ENCODE results near the gene FUT2.
"Not testable (repeated sequence)": the region's sequence is repeated elsewhere in the genome, so short reads cannot be mapped to it uniquely, and the experiment has no call there.

Gene FUT2

DNA sequence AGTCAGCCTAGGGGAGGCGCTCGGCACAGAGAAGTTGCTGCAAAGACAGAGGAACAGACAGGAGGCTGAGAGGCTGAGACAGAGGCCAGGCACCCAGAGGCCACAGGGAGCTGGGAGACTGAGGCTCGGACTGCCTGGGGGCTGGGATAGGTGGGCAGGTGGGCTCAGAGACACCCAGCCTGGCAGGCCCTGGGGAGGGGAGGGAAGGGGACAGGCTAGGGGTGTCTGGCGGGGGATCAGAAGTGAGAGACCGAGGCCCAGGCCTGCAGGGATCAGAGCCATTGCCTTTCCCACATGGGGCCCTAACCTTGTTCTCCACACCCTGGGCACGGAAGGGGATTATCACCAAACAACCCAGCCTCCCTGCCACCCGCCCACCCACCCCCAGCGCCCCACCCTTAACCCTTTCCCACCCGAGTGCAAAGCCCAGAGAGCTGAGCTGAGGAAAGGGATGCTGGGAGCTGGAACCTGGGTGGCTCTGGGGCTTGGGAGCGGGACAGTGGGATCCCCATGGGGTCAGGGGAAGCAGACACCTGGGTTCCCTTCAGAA lies 24.2 kb upstream of the FUT2 start:
- DNase-seq = no peak

DNA sequence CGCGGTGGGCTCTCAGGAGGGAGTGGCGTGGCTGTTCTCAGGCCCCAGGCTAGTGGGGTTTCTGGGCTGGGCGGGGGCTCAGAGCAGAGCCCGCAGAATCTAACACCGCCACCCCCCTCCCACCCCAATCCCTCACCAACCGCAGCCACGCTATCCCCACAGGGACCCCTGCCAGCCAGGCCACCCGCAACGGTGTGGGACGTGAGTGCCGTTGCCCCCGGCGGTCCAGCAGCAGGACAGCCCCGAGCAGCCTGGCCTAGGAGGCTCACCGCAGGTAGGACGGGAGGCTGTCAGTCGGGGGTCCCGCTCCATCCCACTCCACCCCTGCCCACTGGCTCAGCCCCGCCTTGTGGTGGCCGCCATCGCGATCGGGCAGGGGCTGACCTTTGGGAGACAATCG lies 22.8 kb upstream of the FUT2 start, which contains the start of gene NTN5:
TSS of gene NTN5 (minus strand) at position 24 of the 400 bp plus-strand sequence. CDS start 2,031 bp downstream, outside the sequence.
- DNase-seq = no peak

DNA sequence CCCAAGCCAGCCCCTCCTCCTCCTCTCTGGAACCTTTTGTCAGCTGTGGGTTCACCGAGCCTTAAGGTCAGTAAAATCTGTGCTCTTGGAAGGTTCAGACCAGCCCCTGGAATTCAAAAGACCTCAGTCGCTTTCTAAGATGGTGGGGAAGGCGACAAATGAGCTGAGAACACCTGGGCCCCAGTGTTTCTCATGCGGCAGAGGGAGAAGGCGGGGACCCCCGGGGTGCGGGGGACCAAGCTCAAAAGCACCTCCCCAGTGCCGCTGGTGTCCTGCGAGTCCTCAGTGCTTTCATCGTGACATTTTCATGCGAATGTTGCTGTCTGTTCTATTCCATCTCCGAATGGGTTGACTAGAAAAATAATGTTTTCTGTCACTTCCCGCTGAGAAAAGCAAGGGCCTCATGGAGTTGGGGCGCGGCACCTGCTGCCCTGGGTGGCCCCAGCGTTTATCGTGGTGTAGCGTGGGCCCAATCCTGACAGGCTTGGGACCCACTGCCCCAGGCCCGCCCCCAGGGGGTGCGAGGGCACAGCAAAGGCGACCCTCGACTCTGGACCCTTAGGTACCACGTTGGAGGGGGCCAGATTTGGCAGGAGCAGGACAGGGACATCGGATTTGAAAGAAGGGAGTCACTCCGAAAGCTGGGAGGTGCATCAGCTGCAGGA lies 22.2 kb upstream of the FUT2 start:
- no peak for DNase-seq

DNA sequence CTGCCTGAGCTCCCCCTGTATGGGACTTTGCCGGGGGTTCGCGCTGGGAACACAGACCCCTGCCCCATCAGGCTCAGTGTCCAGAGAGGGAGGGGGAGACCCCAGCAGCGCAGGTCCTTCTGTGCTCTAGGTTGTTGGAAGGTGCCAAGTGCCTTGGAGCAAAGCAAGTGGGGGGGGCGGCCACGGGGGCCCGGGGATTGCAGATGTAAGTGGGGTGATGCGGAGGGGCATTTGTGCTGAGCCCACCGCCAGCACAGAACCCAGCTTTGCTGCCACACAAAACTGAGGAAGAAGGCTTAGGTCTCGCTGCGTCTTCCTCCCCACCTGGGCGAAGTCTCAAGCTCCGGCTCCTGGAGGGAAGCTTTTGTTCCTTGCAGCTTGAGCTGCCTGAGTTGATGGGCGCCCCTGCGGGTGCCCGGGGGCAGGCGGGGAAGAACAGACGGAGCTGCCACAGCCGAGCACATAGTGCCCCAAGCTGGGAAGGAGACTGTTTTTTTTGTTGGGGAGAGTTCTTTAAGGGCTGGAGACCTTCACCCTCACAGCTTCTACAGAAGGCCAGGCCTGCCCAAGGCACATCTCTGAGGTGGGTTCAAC lies 21.5 kb upstream of the FUT2 start:
- no peak for DNase-seq

DNA sequence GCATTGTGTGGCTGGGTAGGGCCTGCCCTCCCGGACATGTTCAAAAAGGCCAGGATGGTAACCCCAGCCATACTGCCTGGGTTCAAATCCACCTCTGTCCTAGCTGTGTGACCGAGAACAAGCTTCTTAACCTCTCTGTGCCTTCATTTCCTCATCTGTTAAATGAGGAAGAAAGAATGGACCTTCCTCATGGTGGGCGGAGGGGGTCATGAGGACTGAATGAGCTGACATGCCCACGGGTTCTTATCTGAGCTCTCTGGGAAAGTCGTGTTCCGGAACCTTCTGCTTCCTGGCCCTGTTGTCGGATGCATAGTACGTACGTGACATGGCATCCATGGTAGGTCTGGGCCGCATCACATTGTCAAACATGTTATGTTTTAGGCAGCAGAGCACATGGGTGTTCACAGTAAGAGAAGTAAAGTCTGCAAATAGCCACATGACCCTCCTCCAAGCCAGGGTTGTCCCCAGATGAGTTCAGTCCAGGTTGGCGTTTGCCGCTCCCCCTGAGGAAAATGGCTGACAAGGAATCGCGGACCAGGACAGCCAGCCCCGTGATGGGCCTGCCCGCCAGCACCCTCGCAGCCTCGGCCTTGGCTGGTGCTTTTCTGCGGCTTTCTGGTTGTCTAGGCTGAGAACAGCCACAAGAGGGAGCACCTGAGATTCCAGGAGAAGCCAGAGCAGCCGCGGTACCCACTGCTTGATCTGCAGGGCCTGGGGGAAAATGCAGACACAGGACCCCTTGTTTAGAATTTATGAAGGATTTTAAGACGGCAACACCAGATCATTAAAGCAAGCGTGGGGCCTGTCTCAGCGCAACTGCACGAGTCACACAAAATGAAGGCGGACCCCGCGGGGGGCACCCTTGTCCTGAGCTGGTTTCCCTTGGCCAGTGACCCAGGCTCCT lies 20.6 kb upstream of the FUT2 start:
- DNase-seq = peak; percentile 59

DNA sequence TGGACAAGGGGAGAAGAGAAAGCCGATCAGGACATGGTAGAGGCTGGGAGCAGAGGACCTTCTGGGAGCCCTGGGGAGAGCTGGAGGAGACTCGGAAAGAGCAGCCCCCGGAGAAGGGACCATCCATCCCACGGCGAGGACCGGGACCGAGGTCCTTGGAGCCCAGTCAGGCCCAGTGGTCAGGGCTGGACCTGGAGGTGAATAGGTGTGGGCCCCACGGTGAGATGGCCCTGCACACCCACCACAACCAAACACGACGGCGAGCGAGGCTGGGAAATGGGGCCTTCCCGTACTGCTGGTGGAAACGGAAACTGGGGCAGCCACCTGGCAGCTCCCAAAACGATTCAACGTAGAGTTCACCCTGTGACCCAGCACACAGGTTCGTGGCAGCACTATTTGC lies 19.3 kb upstream of the FUT2 start:
- DNase-seq = no peak

DNA sequence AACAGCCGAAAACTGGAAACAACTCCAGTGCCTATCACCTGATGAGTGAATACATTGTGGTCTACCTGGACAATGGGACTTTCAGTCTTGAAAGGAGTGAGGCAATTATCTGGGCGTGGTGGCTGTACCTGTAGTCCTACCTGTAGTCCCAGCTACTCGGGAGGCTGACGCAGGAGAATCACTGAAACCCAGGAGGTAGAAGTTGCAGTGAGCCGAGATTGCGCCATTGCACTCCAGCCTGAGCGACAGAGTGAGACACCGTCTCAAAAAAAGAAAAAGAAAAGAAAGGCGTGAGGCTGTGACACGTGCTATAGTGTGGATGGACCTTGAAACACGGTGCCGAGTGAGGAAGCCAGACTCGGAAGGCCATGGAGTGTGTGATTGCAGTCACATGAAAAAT lies 18.9 kb upstream of the FUT2 start:
- no peak for DNase-seq

DNA sequence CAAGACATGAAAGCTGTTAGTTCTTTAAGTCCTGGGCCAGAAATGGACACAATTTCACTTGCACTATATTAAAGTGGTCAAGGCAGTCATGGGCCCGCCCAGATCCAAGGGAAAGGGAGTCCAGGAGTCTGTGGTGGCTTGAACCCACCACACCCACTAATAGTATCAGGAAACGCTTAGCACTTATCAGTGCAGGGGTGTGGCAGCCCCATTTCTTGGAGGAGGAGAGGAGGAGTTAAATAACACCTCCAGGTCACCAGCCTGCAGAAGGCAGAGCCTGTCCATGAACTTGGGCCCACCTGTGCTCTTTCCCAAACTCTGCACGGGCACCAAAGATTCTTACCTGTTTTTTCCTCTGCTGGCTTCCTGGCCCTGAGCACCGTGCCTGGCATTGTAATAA lies 17.6 kb upstream of the FUT2 start:
- DNase-seq = no peak

DNA sequence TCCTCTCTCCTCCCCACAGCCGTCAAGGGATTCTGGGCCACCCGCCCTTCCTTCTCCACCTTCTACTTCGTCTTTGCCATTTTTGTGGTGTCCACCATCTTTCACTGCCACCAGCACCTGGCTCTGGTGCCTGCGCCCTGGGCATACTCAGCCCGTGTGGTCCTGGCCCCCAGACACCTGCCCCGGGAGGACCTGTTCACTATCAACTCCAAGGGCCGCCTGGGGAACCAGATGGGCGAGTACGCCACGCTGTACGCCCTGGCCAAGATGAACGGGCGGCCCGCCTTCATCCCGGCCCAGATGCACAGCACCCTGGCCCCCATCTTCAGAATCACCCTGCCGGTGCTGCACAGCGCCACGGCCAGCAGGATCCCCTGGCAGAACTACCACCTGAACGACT lies 15.8 kb upstream of the FUT2 start:
- DNase-seq = not testable (repeated sequence)

DNA sequence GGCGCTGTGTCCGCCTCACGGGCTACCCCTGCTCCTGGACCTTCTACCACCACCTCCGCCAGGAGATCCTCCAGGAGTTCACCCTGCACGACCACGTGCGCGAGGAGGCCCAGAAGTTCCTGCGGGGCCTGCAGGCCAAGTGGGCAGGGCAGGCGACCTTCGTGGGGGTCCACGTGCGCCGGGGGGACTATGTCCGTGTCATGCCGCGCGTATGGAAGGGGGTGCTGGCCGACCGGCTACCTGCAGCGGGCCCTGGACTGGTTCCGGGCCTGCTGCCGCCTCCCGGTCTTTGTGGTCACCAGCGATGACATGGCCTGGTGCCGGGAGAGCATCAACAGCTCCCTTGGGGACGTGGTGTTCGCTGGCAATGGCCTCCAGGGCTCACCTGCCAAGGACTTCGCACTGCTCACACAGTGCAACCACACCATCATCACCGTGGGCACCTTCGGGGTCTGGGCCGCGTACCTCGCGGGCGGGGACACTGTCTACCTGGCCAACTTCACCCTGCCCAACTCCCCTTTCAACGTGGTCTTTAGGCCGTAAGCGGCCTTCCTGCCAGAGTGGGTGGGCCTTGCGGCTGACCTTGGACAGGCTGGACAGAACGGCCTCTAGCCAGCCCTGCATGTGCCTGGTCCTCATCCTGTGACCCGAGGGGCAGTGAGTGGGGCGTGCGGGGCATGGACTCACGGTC lies 15.2 kb upstream of the FUT2 start:
- no peak for DNase-seq

DNA sequence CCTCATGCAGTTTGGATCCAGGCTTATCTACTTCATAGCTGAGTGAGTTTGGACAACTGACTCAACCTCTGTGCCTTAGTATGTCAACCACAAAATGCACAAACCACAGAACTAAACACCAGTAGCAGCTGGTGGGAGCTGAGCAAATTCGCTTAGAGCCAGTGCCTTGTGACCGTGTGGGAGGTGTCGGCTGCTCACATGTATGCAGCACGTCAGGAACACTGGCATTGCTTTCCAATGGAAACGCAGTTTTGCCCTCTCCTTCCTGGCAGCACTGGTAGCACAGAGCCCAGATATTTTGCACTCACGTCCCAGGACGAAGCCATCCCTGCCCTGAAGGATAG lies 14.7 kb upstream of the FUT2 start:
- DNase-seq = no peak

DNA sequence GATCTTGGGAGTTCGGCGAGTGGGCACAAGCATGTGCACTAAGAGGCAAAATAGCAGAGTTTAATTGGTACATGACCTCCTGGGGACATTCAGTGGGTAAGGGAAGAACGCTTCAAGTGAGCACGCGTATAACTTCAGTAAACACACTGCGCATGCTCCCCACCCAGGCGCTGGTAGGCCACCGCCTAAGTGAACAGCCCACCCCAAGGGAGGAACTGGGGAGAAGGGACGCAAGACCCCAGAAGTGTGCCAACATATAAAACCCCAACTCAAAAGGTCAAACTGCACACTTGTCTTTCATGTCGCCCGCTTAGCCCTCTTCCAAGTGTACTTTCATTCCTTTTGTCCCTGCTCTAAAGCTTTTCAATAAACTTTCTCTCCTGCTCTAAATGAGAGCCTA lies 12.4 kb upstream of the FUT2 start:
- no peak for DNase-seq

DNA sequence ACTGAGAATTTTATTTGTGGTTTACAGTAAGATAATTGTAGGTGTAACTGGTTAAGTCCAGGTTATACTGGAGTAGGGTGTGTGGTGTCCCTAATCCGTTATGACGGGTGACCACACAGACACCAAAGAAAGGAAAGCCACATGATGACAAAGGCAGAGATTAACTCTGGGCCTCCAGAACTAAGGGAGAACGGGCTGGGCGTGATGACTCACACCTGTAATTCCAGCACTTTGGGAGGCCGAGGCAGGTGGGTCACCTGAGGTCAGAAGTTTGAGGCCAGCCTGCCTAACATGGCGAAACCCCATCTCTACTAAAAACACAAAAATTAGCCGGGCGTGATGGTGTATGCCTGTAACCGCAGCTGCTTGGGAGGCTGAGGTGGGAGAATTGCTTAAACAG lies 10.2 kb upstream of the FUT2 start:
- no peak for DNase-seq

DNA sequence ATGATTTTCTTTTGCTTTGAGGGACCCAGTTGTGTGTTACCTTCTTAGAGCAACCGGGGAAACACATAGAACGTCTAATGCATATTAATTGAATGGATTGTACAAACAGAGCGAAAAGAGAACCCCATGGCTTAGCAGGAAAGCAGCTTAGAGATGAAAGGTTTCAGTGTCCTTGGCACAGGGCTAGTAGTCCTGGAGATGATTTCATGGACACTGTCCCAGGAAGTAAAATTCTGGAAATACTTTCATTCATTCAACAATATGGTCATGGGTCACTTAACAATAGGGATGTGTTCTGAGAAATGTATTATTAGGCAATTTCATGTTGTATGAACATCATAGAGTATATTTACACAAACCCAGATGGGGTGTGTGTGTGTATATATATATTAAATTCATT lies 9.7 kb upstream of the FUT2 start:
- no peak for DNase-seq

DNA sequence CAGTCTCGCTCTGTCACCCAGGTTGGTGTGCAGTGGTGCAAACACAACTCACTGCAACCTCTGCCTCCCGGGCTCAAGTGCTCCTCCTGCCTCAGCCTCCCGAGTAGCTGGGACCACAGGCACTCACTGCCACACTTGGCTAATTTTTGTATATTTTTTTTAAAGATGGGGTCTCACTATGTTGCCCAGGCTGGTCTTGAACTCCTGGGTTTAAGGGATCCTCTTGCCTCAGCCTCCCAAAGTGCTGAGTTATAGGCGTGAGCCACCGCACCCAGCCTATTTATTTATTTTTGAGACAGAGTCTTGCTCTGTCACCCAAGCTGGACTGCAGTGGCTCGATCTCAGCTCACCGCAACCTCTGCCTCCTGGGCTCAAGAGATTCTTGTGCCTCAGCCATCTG lies 9.1 kb upstream of the FUT2 start:
- not testable (repeated sequence) for DNase-seq

DNA sequence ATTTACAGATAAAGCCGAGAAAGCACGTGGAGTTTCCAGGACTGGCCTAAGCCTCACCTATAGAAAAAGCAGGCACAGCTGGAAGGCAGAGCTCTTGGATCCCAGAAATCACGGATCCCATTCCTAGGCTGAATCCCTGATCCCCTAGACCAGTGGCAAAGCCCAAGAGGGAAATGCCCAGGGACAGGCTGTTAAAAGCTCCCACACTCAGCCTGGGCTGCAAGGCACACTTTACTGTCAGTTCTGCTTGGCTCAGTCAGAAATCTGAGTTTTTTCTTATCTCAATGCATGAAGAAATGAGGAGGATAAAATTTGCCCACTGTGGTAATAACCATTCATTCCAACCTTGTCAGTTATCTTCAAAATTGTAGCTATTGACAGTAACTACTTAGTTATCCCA lies 8.0 kb upstream of the FUT2 start:
- no peak for DNase-seq

DNA sequence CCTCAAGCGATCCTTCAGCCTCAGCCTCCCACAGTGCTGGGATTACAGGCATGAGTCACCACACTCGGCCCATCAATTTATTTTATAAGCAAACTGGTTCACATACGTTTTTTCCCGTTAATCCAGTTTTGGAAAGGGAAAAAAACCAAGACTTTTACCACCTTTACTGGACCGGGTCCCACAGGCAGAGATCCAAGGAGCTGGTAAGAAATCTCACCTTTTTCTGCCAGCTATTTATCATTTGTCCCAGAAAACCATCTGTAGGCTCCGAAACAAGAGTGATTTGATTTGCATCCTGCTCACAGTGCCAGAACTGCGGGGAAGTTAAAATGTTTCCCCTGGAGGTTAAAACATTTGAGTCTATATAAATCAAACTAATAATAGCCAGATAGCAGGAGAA lies 6.3 kb upstream of the FUT2 start:
- DNase-seq = no peak

DNA sequence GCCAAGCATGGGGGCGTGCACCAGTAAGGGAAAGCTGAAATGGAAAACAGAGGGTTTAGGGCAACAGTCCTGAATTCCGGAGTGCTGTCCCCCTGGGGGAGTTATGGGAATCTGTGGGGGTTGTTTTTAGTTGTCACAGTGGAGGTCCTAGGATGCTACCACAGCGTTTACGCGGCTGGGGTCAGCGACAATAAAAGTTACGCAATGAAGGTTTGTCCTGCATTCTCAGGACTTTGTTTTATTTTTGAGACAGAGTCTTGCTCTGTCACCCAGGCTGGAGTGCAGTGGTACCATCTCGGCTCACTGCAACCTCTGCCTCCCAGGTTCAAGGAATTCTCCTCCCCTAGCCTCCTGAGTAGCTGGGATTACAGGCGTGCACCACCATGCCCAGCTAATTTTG lies 2.1 kb upstream of the FUT2 start:
- DNase-seq = not testable (repeated sequence)

DNA sequence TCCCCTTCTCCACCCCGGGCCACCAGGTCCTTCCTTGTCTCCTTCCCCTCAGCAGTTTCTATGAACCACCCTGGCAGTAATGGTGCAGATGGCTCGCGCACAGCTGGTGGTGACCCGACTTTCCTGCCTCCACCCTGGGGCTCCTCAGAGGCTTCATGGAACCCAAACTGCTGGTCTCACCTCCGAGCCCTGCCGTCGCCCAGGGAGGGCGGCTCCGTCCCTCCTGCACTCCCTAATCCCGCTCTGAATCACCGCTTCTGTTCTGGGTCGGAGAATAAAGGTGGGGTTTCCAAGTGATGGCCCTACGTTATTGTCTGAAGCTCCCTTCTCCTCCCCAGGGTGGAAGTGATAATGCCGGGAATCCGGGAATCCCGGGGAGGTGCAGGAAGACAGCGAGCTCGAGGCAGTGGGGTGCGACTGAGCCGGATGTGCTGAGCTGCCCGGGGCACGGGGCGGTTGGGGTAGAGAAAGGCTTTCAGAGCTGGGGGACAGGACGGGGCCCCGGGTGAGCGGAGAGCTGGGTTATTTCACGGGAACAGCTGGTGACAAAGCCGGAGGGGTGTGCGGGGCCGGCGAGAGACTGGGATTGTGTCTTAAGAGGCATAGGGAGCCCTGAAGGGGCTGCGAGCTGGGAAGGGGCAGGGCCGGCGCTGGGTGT lies 711 bp downstream of the FUT2 start:
- DNase-seq = no peak

DNA sequence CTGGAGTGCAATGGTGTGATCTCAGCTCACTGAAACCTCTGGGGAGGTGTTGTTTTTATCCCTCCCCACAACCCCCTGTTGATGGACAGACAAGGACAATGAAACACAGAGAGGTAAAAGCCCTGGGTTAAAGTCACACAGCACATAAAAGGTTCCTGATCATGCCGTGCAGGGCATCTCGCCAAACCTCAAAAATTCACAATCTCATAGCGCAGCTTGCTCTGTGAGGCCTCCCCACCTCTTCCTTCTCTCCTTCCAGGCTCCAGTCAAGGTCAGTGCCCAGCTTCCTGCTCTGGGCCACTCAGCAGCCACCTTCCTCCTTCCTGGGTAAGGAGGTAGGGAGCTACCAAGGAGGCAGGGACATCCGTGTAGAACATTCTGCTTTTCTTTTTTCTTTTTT lies 2.3 kb downstream of the FUT2 start:
- DNase-seq = no peak

DNA sequence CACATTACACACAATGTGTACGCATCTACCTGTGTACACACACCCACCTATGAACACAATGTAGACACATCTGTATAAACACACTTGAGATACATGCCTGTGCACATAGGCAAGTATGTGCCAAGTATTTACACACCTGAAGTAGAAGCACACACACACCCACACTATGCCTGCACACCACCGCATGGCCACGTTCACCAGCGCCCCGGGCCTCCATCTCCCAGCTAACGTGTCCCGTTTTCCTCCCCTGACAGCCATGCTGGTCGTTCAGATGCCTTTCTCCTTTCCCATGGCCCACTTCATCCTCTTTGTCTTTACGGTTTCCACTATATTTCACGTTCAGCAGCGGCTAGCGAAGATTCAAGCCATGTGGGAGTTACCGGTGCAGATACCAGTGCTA lies 6.9 kb downstream of the FUT2 start:
- no peak for DNase-seq

DNA sequence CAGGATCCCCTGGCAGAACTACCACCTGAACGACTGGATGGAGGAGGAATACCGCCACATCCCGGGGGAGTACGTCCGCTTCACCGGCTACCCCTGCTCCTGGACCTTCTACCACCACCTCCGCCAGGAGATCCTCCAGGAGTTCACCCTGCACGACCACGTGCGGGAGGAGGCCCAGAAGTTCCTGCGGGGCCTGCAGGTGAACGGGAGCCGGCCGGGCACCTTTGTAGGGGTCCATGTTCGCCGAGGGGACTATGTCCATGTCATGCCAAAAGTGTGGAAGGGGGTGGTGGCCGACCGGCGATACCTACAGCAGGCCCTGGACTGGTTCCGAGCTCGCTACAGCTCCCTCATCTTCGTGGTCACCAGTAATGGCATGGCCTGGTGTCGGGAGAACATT lies 7.5 kb downstream of the FUT2 start:
- DNase-seq = no peak

DNA sequence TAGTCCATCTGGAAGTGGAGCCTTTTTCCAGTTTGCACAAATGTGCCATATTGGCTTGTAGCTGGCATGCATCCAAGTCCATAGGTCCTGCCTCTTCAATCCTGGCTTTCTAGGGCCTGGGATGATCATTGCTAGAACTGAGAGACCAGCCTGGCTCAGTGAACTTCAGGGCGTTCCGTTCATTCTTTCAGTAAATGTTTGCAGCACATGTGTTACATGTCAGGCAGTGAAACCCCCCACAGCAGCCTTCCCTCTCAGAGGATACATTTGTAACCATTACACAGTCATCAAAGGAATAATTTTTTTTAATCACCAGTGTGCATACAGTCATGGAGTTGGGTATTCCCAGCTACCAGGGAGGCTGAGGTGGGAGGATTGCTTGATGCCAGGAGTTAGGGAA lies 9.7 kb downstream of the FUT2 start:
- no peak for DNase-seq
